HepG2 (cell line): ENCODE data around the gene SH3BP2. TPM values are rescaled to one million over a fixed set of nuclear protein-coding genes. Genes with fewer than 3 reads are reported as not detected.
A peak's percentile ranks its signal among the peaks of the same experiment; 100 is the strongest.

Experiments used
- CHD4 ChIP-seq: fragments of 200-600 bp; sonication (generic); IDR thresholded peaks from 2 replicates; pipeline ENCODE4 v1.7.0; 2017; ENCODE audit warnings: mild to moderate bottlenecking, low read length, borderline replicate concordance
- GMEB1 ChIP-seq: sonication (generic); formaldehyde crosslinking; IDR thresholded peaks from 2 replicates; pipeline ENCODE4 v1.5.1; 2020; ENCODE audit warnings: missing genetic modification reagents, mild to moderate bottlenecking, borderline replicate concordance
- HDAC2 ChIP-seq: sonication (generic); formaldehyde crosslinking; IDR thresholded peaks from 2 replicates; pipeline ENCODE4 v1.4.0; 2020; ENCODE audit warnings: missing genetic modification reagents
- IRX3 ChIP-seq: sonication (generic); formaldehyde crosslinking; IDR thresholded peaks from 2 replicates; pipeline ENCODE4 v1.8.1; 2023; ENCODE audit warnings: mild to moderate bottlenecking, low read depth, missing genetic modification reagents, borderline replicate concordance
- ISL2 ChIP-seq: sonication (generic); formaldehyde crosslinking; IDR thresholded peaks from 2 replicates; pipeline ENCODE4 v1.5.0; 2020; ENCODE audit warnings: missing genetic modification reagents
- KLF12 ChIP-seq: sonication (generic); formaldehyde crosslinking; IDR thresholded peaks from 2 replicates; pipeline ENCODE4 v1.4.0; 2020; ENCODE audit warnings: missing genetic modification reagents, borderline replicate concordance
- MED8 ChIP-seq: sonication (generic); formaldehyde crosslinking; IDR thresholded peaks from 2 replicates; pipeline ENCODE4 v1.8.1; 2023; ENCODE audit warnings: mild to moderate bottlenecking, missing genetic modification reagents; ENCODE audit not compliant: insufficient replicate concordance
- MEIS2 ChIP-seq: sonication (generic); formaldehyde crosslinking; IDR thresholded peaks from 2 replicates; pipeline ENCODE4 v1.9.0; 2021; ENCODE audit warnings: mild to moderate bottlenecking, missing genetic modification reagents
- MIER2 ChIP-seq: IDR thresholded peaks from 2 replicates; pipeline ENCODE4 v1.6.1; 2016; ENCODE audit warnings: missing biosample characterization, missing genetic modification reagents
- SNAPC2 ChIP-seq: sonication (generic); formaldehyde crosslinking; IDR thresholded peaks from 2 replicates; pipeline ENCODE4 v1.8.1; 2022; ENCODE audit warnings: mild to moderate bottlenecking, missing genetic modification reagents
- TGIF2 ChIP-seq: IDR thresholded peaks from 2 replicates; pipeline ENCODE4 v1.6.1; 2016; ENCODE audit warnings: control low read depth, missing compliant biosample characterization
- ZNF605 ChIP-seq: sonication (generic); formaldehyde crosslinking; IDR thresholded peaks from 2 replicates; pipeline ENCODE4 v1.8.0; 2022; ENCODE audit warnings: mild to moderate bottlenecking, missing genetic modification reagents
- ZNF687 ChIP-seq: sonication (generic); formaldehyde crosslinking; IDR thresholded peaks from 2 replicates; pipeline ENCODE4 v1.5.1; 2020; ENCODE audit warnings: mild to moderate bottlenecking, missing genetic modification reagents, moderate library complexity
- ZNF709 ChIP-seq: sonication (generic); formaldehyde crosslinking; IDR thresholded peaks from 2 replicates; pipeline ENCODE4 v1.5.0; 2020; ENCODE audit warnings: mild to moderate bottlenecking, missing genetic modification reagents
- ZNF775 ChIP-seq: sonication (generic); formaldehyde crosslinking; IDR thresholded peaks from 2 replicates; pipeline ENCODE4 v1.4.0; 2020; ENCODE audit warnings: missing genetic modification reagents, mild to moderate bottlenecking, moderate library complexity, borderline replicate concordance
- polyA plus RNA-seq, 8 experiments: library from polyadenylated mRNA; depleted of rRNA in 3 of 8; stranded (reverse) in 7 of 8; unstranded in 1 of 8; fragments of >200 nt; fragmentation: Illumina TruSeq in 4 of 8; extraction: Trizol in 4 of 8; gene quantifications; 2 replicates each; pipeline versions ENCODE4 v1.2.1 to v1.2.3, GENCODE V29; 2011 to 2016; ENCODE audit warnings: low read depth in 4 of 8, missing spikeins in 1 of 8, mixed read lengths in 1 of 8; ENCODE audit not compliant: insufficient read depth in 1 of 8
- total RNA-seq, 5 experiments: library from RNA; depleted of rRNA; stranded (reverse); fragments of >200 nt; fragmentation: Illumina TruSeq; extraction: Trizol; gene quantifications; 2 replicates each; pipeline ENCODE4 v1.2.3, GENCODE V29; 2016; ENCODE audit warnings: low read depth in 1 of 5
- TF ChIP-seq, protein P1 (sequence below): sonication (generic); formaldehyde crosslinking; IDR thresholded peaks from 2 replicates; pipeline ENCODE4 v1.4.0; 2020; ENCODE audit warnings: mild to moderate bottlenecking, missing genetic modification reagents
- TF ChIP-seq, protein P2 (sequence below): IDR thresholded peaks from 2 replicates; pipeline ENCODE4 v1.6.1; 2016; ENCODE audit warnings: missing genetic modification reagents, missing compliant biosample characterization

SH3BP2 gene
- total and polyA plus RNA-seq, 2 of the 13 experiments (the other 11 are each of a cell fraction or from before 2014, with no cell fraction given): 16.9 to 34.5 TPM

GRCh38 chr4:2761035-2761923 is 31.6 kb upstream of the SH3BP2 start (continued):
- TF ChIP-seq SNAPC2 (CRISPR knock-in tag) (no peak), GMEB1 (CRISPR knock-in tag) (peak; percentile 37; the same call in 1 of the 2 replicates), ZNF709 (CRISPR knock-in tag) (0 out of 2 replicates have a peak, but pooled peaks have one; percentile 54), ZNF775 (CRISPR knock-in tag) (peak; percentile 99), ZNF605 (CRISPR knock-in tag) (peak; percentile 74), MED8 (no peak), IRX3 (CRISPR knock-in tag) (no peak), KLF12 (CRISPR knock-in tag) (no peak), MIER2 (CRISPR knock-in tag) (no peak), CHD4 (no peak; the same call in 1 of the 2 replicates), HDAC2 (peak; percentile 85), ZNF687 (CRISPR knock-in tag) (peak; percentile 77), ISL2 (CRISPR knock-in tag) (no peak), TGIF2 (CRISPR knock-in tag) (0 out of 2 replicates have a peak, but pooled peaks have one; percentile 48), MEIS2 (no peak; the same call in 1 of the 2 replicates)
- TF ChIP-seq, protein P1, sequence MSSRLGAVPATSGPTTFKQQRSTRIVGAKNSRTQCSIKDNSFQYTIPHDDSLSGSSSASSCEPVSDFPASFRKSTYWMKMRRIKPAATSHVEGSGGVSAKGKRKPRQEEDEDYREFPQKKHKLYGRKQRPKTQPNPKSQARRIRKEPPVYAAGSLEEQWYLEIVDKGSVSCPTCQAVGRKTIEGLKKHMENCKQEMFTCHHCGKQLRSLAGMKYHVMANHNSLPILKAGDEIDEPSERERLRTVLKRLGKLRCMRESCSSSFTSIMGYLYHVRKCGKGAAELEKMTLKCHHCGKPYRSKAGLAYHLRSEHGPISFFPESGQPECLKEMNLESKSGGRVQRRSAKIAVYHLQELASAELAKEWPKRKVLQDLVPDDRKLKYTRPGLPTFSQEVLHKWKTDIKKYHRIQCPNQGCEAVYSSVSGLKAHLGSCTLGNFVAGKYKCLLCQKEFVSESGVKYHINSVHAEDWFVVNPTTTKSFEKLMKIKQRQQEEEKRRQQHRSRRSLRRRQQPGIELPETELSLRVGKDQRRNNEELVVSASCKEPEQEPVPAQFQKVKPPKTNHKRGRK (CRISPR knock-in tag): no peak
- TF ChIP-seq, protein P2, sequence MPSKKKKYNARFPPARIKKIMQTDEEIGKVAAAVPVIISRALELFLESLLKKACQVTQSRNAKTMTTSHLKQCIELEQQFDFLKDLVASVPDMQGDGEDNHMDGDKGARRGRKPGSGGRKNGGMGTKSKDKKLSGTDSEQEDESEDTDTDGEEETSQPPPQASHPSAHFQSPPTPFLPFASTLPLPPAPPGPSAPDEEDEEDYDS (CRISPR knock-in tag): peak; percentile 95
